Testis (tissue), 3 donors: ENCODE measurements around the gene MSL1. TPM values are rescaled to one million over a fixed set of nuclear protein-coding genes. Genes with fewer than 3 reads are reported as not detected.

Experiments used
- DNase-seq: peaks from one replicate; pipeline ENCODE4 v3.0.0-alpha.2; 2019
- H3K27ac ChIP-seq, 2 donors: fragments of 200-600 bp; sonication (generic); one replicate each; pipeline ENCODE4 v1.5.1; 2019
- H3K27me3 ChIP-seq: fragments of 200-600 bp; sonication (generic); one replicate; pipeline ENCODE4 v1.5.1; 2019
- H3K36me3 ChIP-seq: fragments of 200-600 bp; sonication (generic); one replicate; pipeline ENCODE4 v1.5.1; 2017; ENCODE audit warnings: low read depth; ENCODE audit errors: missing control alignments
- H3K4me1 ChIP-seq: fragments of 200-600 bp; sonication (generic); one replicate; pipeline ENCODE4 v1.5.1; 2019
- H3K4me3 ChIP-seq, 2 donors: fragments of 200-600 bp; sonication (generic); one replicate each; pipeline ENCODE4 v1.5.1; 2017 to 2019
- H3K9me3 ChIP-seq: fragments of 200-600 bp; sonication (generic); one replicate; pipeline ENCODE4 v1.5.1; 2017
- POLR2A ChIP-seq: fragments of 450-650 bp; IDR thresholded peaks from one replicate; pipeline ENCODE4 v1.6.1; 2017; ENCODE audit warnings: antibody characterized with exemption, mild to moderate bottlenecking, moderate library complexity
- WGBS, 2 donors: methylation state at CpG; one replicate each; pipeline ENCODE4 v1.1.5; 2018; 5-methylcytosine and 5-hydroxymethylcytosine counted together
- intact Hi-C: fragments of 100-400 bp; cut with DNase I; formaldehyde crosslinking; loops from one replicate; pipeline ENCODE4 v1.15.1; 2023; ENCODE audit warnings: low total_unique reads
- polyA plus RNA-seq: library from polyadenylated mRNA; stranded (reverse); fragments of 350-450 nt; fragmentation: Illumina TruSeq; extraction: RNeasy Lipid Tissue Mini Kit (QIAGEN cat#74804); gene quantifications from one replicate; pipeline ENCODE4 v1.2.3, GENCODE V29; 2014; ENCODE audit warnings: low read depth, low replicate concordance; ENCODE audit not compliant: insufficient read depth
- total RNA-seq, 2 donors: library from RNA; depleted of rRNA; stranded (reverse); fragments of >200 nt; gene quantifications; one replicate each; pipeline ENCODE4 v1.2.3, GENCODE V29; 2016
- TF ChIP-seq, protein P1 (sequence below), 3 experiments: fragments of 450-650 bp in 2 of 3; fragments of 200-600 bp in 1 of 3; sonication (generic) in 1 of 3; IDR thresholded peaks; one replicate each; pipeline ENCODE4 v1.5.1; 2016 to 2019; ENCODE audit warnings: antibody characterized with exemption in 3 of 3, mild to moderate bottlenecking in 2 of 3, moderate library complexity in 1 of 3

MSL1 gene
- total and polyA plus RNA-seq, 3 donors from 2014 or later = 129 to 161 (median 157) TPM

DNA sequence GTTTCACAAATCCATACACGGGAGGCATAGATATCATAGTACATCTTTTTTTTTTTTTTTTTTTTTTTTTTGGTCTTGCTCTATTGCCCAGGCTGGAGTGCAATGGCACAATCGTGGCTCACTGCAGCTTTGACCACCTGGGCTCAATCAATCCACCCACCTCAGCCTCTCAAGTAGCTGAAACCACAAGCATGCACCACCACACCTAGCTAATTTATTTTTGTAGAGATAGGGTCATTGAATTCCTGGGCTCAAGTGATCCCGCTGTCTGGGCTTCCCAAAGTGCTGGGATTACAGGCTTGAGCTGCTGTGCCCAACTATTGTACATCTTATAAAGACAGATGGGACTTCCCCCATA is 52.0 kb downstream of the MSL1 start:
- Histone ChIP-seq H3K4me3 (no peak overlapping the region), H3K4me1 (peaks cover 11% of the 10 kb centered on the region), H3K9me3 (no peaks in the 10 kb centered on the region), H3K36me3 (peaks cover 4% of the 10 kb centered on the region), H3K27ac (no peak overlapping the region), H3K27me3 (no peaks in the 10 kb centered on the region)
- TF ChIP-seq, protein P1, sequence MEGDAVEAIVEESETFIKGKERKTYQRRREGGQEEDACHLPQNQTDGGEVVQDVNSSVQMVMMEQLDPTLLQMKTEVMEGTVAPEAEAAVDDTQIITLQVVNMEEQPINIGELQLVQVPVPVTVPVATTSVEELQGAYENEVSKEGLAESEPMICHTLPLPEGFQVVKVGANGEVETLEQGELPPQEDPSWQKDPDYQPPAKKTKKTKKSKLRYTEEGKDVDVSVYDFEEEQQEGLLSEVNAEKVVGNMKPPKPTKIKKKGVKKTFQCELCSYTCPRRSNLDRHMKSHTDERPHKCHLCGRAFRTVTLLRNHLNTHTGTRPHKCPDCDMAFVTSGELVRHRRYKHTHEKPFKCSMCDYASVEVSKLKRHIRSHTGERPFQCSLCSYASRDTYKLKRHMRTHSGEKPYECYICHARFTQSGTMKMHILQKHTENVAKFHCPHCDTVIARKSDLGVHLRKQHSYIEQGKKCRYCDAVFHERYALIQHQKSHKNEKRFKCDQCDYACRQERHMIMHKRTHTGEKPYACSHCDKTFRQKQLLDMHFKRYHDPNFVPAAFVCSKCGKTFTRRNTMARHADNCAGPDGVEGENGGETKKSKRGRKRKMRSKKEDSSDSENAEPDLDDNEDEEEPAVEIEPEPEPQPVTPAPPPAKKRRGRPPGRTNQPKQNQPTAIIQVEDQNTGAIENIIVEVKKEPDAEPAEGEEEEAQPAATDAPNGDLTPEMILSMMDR (IDR thresholded peaks at IDR 0.05) = no peak
- no peak for TF ChIP-seq POLR2A
- intact Hi-C loops = loop anchor here (5.0 kb wide), 1 partner anchor 161 kb away; no protein-coding TSS in a partner anchor
- 82 to 86% methylated on average over 3 of the region's 3 CpGs for WGBS, 2 donors
- no peak for DNase-seq

GRCh38 chr17:40174514-40174913 is 52.7 kb downstream of the MSL1 start:
- 89 to 100% methylated on average over 1 of the region's 1 CpG for WGBS, 2 donors
- Histone ChIP-seq H3K4me3 (no peak overlapping the region), H3K9me3 (no peaks in the 10 kb centered on the region), H3K27me3 (no peaks in the 10 kb centered on the region), H3K36me3 (peaks cover 4% of the 10 kb centered on the region), H3K27ac (no peak overlapping the region), H3K4me1 (peaks cover 11% of the 10 kb centered on the region)
- intact Hi-C loops = loop anchor here (5.0 kb wide), 1 partner anchor 162 kb away; no protein-coding TSS in a partner anchor
- no peak for DNase-seq
- no peak for TF ChIP-seq POLR2A
- TF ChIP-seq, protein P1 (IDR thresholded peaks at IDR 0.05) = no peak

- TF ChIP-seq, protein P1 (IDR thresholded peaks at IDR 0.05) = no peak
- no peak for TF ChIP-seq POLR2A
- intact Hi-C loops = no loop called here
- Histone ChIP-seq H3K27ac (no peak overlapping the region), H3K36me3 (peaks cover under 1% of the 10 kb centered on the region), H3K4me1 (peaks cover 11% of the 10 kb centered on the region), H3K27me3 (no peaks in the 10 kb centered on the region), H3K4me3 (no peak overlapping the region), H3K9me3 (no peaks in the 10 kb centered on the region)
- no peak for DNase-seq
- WGBS, 2 donors = 85 to 88% methylated on average over 7 of the region's 7 CpGs
These were observed 54.4 kb downstream of the MSL1 start for GRCh38 chr17:40175928-40176753.

- no peaks in the 10 kb centered on the region for H3K36me3 ChIP-seq
These were observed 55.0 kb downstream of the MSL1 start for GRCh38 chr17:40176754-40177110.

More at GRCh38 chr17:40176754-40177110, 55.0 kb downstream of the MSL1 start:
- TF ChIP-seq, protein P1 (IDR thresholded peaks at IDR 0.05) = no peak
- TF ChIP-seq POLR2A = no peak
- no peak for DNase-seq
- peak overlapping the region in 1 of 2 donors; percentile 61 for H3K4me3 ChIP-seq
- H3K9me3 ChIP-seq = no peaks in the 10 kb centered on the region
- H3K27ac ChIP-seq = no peak overlapping the region
- intact Hi-C loops = no loop called here
- 75 to 82% methylated on average over 2 of the region's 2 CpGs for WGBS, 2 donors
- no peaks in the 10 kb centered on the region for H3K27me3 ChIP-seq
- peaks cover 11% of the 10 kb centered on the region for H3K4me1 ChIP-seq
